Effector memory CD8-positive, alpha-beta T cell (primary cell): ENCODE results near the gene RUSC1.

ENCODE experiments used
- ATAC-seq: fragments of 150-1000 bp; cut with Tn5 transposase; replicated peaks from 2 replicates; pipeline ENCODE4 v1.10.0; 2021; ENCODE audit warnings: mild to moderate bottlenecking, moderate library complexity
- DNase-seq, 3 experiments: peaks; one replicate each; pipeline ENCODE4 v3.0.0; 2021
- H3K27ac Mint-ChIP-seq, 2 donors: one replicate each; pipeline ENCODE4 v1.8.0; 2022; ENCODE audit warnings: mild to moderate bottlenecking in 2 of 2, mixed read lengths in 2 of 2, moderate library complexity in 2 of 2
- H3K27me3 Mint-ChIP-seq, 2 donors: one replicate each; pipeline ENCODE4 v1.8.0; 2022; ENCODE audit warnings: mixed read lengths in 2 of 2
- H3K36me3 Mint-ChIP-seq: one replicate; pipeline ENCODE4 v1.8.0; 2022; ENCODE audit warnings: mild to moderate bottlenecking, moderate library complexity, mixed read lengths; ENCODE audit not compliant: insufficient read depth
- H3K4me1 Mint-ChIP-seq, 2 donors: one replicate each; pipeline ENCODE4 v1.8.0; 2022; ENCODE audit warnings: low read depth in 2 of 2, mixed read lengths in 2 of 2
- H3K4me3 Mint-ChIP-seq, 2 donors: one replicate each; pipeline ENCODE4 v1.8.0; 2022; ENCODE audit warnings: mild to moderate bottlenecking in 2 of 2, mixed read lengths in 2 of 2, moderate library complexity in 2 of 2
- H3K9me3 Mint-ChIP-seq, 2 donors: one replicate each; pipeline ENCODE4 v1.8.0; 2022; ENCODE audit warnings: mixed read lengths in 2 of 2

The RUSC1 gene

DNA sequence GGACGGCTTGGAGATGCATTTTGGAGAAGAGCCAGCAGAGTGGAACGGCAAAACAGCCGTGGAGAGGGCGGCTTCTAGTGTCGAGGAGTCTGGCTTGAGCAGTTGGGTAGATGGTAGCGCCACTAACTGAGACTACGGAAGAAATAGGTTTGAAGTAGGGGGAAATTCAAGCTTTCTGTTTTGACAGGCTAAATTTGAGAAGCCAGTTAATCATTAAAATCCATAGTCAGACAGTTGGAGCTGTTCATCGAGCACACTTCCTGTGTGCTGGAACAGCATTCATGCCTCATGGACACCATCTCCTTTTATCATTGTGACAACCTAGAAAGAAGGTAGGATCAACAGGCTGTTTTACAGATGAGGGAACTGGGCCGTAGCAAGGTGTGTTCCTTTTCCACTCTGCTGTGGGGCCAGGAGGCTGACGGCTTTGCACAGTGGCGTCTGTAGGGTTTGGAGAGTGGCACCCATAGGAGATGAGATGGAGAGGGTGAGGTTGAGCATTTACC lies 16.1 kb upstream of the RUSC1 start:
- Mint-ChIP-seq H3K9me3 (no peaks in the 10 kb centered on the region), H3K27me3 (no peaks in the 10 kb centered on the region), H3K4me1 (peaks cover 10 to 13% of the 10 kb centered on the region in 2 donors), H3K4me3 (no peak overlapping the region), H3K36me3 (peaks cover 13% of the 10 kb centered on the region), H3K27ac (no peak overlapping the region)
- DNase-seq (no peak), ATAC-seq (no peak)

DNA sequence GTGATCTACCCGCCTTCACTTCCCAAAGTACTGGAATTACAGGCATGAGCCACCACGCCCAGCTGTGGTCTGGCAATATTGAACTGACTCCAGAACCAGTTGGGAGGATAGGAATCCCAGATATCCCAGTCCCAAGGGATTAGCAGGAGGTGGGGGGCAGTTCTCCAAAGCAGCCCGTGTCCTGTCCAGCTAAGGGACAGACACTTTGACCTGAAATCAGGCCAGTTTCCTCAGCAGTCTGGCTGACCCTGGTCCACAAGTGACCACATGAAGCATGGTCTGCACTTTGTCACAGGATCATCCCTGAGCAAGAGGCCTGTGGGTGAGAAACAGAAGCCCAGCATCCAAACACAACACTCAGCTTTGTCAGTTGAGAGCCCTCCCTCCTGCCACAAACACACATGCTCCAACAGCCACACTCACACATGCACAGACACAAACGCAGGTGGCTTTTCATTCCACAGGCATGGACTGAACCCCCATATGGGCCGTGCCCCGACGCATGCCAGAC lies 14.8 kb upstream of the RUSC1 start:
- ATAC-seq, result no peak
- H3K27me3 Mint-ChIP-seq, result no peaks in the 10 kb centered on the region
- no peaks in the 10 kb centered on the region for H3K9me3 Mint-ChIP-seq
- no peak for DNase-seq
- no peak overlapping the region for H3K27ac Mint-ChIP-seq
- peaks cover 17% of the 10 kb centered on the region in 2 donors for H3K4me1 Mint-ChIP-seq
- no peak overlapping the region for H3K4me3 Mint-ChIP-seq
- H3K36me3 Mint-ChIP-seq, result peaks cover 13% of the 10 kb centered on the region

DNA sequence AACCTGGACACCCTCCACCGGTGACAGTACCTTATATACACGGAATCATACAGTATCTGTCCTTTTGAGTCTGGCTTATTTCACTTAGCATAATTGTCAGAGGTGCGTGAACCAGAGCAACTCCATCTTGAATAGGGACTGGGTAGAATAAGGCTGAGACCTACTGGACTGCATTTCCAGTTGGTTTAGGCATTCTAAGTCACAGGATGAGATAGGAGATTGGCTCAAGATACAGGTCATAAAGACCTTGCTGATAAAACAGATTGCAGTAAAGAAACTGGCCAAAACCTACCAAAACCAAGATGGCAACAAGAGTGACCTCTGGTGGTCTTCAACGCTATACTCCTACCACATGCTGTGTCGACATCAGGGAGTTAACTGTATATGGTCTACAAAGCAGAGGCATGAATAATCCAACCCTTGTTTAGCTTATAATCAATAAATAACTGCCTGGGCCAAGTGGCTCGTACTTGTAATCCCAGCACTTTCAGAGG lies 13.4 kb upstream of the RUSC1 start:
- Mint-ChIP-seq H3K4me3 (peak overlapping the region in 1 of 2 donors; percentile 95), H3K4me1 (peaks cover 23 to 28% of the 10 kb centered on the region in 2 donors), H3K27ac (peak overlapping the region; percentile 97), H3K27me3 (no peaks in the 10 kb centered on the region), H3K36me3 (peaks cover 17% of the 10 kb centered on the region), H3K9me3 (no peaks in the 10 kb centered on the region)
- DNase-seq, result no peak
- ATAC-seq, result no peak

DNA sequence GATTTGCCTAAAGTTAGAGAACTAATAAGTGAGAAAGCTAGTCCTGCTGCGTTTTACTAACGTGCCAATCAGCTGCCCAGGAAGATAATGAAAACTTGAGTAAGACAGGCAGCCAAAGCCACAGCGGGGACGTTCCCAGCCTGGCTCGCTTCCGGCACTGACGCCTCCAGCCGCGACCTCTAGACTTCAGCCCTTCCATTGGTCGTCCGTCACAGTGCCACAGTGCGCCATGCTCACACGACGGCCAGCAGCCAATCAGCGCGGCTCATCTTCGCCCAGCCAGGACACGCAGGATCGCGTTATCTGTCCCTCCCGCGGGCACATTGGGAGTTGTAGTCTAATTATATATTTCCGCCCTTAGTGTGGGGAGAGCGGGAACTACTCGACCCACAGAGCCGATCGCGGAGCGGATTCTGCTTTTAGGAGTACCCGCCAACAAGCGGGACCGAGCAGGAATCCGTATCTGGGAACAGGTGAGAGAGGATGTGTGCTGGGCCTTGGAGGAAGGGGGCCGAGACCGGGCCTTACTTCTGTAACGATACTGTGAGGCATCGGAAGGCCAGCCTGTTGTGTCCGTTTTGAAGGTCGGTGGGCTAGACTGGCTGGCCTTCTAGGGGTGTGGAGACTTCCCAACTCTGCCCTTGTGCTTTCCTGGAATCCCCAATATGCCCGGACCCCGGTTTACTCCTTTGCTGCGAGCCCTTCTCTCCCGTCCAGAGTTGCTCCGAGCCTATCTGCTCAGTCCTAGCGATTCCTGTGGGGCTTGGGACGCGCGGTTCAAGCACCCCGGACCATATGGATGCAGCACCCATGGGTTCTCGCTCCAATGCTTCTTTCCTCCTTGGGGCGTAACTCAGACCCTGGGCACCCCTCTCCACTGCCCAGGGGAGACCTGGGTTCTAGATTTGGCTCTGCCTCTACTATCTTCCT lies 11.9 kb upstream of the RUSC1 start, which contains the start of gene FDPS:
TSS of gene FDPS (plus strand) at position 374 of the 930 bp plus-strand sequence. CDS start 924 bp downstream, outside the sequence.
- ATAC-seq, result peak; percentile 97
- Mint-ChIP-seq H3K27ac (peak within 1 kb of the TSS; percentile 97), H3K4me3 (peak within 1 kb of the TSS; percentile 94 to 95), H3K27me3 (no peaks in the 10 kb centered on the region), H3K36me3 (peaks cover 21% of the 10 kb centered on the region), H3K4me1 (peaks cover 26 to 35% of the 10 kb centered on the region in 2 donors), H3K9me3 (no peaks in the 10 kb centered on the region)
- peak; percentile 92 to 94 (median 94) for DNase-seq

DNA sequence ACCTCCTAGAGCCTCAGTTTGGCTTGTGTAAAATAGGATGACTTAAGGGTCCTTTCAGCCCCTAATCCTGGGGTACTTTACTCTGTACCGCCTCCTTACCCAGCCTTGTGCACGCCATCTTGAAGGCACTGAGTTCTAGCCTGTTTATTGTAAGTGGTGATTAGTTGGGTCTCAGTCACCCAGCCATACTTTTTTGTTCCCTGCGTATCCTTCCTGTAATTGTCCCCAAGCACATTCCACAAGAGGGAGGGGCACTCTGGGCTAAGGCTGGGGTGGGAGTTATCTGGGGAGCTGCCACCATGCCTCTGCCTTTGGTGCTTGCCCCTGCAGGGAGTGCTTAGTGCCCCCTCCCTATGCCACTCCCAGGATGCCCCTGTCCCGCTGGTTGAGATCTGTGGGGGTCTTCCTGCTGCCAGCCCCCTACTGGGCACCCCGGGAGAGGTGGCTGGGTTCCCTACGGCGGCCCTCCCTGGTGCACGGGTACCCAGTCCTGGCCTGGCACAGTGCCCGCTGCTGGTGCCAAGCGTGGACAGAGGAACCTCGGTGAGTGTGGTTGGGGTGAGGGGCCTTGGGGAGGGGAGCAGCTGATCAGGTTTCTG lies 11.2 kb upstream of the RUSC1 start:
- peaks cover 26 to 35% of the 10 kb centered on the region in 2 donors for H3K4me1 Mint-ChIP-seq
- no peaks in the 10 kb centered on the region for H3K27me3 Mint-ChIP-seq
- peak overlapping the region; percentile 97 for H3K27ac Mint-ChIP-seq
- H3K9me3 Mint-ChIP-seq, result no peaks in the 10 kb centered on the region
- no peak for DNase-seq
- H3K36me3 Mint-ChIP-seq, result peaks cover 23% of the 10 kb centered on the region
- no peak for ATAC-seq
- peak overlapping the region; percentile 94 to 95 for H3K4me3 Mint-ChIP-seq

DNA sequence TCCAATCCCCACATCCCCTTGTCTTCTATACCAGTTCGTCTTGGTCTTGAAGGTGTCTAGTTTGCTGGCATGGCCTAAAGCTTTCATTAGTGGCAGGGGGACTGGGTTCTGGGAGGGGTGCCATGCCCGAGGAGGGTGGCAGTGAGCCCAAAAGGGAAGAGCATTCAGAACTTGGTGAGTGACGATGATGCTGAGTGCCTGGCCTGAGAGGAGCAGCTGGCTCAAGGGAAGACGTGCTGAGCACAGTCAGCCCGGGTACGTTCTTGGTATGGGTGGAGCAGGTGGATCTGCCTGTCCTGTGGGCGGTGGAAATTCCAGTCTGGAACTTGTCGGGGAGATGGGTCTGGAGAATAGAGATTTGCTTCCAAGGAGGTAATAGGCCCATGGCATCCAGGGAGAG lies 7.4 kb upstream of the RUSC1 start:
- no peaks in the 10 kb centered on the region for H3K9me3 Mint-ChIP-seq
- peak overlapping the region in 1 of 2 donors; percentile 66 for H3K27ac Mint-ChIP-seq
- H3K4me3 Mint-ChIP-seq, result no peak overlapping the region
- DNase-seq (no peak), ATAC-seq (no peak)
- H3K36me3 Mint-ChIP-seq, result peaks cover 22% of the 10 kb centered on the region
- H3K4me1 Mint-ChIP-seq, result peaks cover 25 to 35% of the 10 kb centered on the region in 2 donors
- H3K27me3 Mint-ChIP-seq, result no peaks in the 10 kb centered on the region

DNA sequence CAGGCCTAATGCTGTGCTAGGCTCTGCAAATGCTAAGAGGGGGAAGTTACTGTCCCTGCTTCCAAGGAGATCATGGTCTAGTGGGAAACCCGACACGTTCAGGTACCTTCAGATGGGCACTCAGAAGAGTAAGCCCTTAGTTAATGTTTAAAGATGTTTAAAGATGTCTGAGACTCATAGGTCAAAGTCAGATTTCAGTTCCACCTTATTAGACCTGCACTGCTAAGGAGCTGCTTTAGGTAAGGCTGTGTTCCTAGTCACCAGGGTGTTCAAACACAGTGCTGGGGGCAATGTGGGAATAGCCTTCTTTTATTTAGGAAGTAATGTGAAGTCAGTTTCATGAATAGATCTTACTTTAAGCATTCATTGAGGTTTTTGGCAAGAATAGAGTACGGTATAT lies 3.8 kb upstream of the RUSC1 start:
- H3K9me3 Mint-ChIP-seq, result no peaks in the 10 kb centered on the region
- H3K27me3 Mint-ChIP-seq, result no peaks in the 10 kb centered on the region
- H3K4me3 Mint-ChIP-seq, result no peak overlapping the region
- ATAC-seq, result no peak
- H3K36me3 Mint-ChIP-seq, result peaks cover 11% of the 10 kb centered on the region
- H3K27ac Mint-ChIP-seq, result no peak overlapping the region
- DNase-seq, result no peak
- peaks cover 17 to 24% of the 10 kb centered on the region in 2 donors for H3K4me1 Mint-ChIP-seq

DNA sequence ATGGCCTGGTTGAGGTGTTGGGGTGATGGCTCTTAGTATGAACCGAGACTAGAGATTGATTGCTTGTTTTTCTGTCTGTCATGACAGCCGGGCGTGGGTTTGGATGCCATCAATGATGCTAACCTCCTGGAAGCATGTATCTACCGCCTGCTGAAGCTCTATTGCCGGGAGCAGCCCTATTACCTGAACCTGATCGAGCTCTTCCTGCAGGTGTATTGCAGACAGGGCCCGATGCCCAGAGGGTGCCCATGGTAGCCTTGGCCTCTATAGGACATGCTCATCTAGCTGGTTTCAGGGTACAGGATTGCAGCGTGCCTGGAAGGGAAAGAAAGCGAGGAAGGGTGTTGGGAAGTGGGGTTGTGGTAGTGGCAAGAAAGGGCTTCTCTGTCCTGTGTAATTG lies 2.6 kb upstream of the RUSC1 start:
- no peak for DNase-seq

DNA sequence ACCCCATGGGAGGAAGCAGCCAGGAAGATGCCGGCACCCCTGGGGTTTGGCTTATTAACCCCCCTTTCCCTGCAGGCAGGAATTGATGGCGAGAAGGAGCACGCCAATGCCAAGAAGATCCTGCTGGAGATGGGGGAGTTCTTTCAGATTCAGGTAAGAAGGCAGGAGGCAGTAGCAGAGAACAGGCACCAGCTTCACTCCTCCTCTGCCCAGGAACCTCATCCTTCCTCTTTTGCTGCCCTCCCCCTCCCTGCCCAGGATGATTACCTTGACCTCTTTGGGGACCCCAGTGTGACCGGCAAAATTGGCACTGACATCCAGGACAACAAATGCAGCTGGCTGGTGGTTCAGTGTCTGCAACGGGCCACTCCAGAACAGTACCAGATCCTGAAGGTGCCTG lies 1.2 kb upstream of the RUSC1 start:
- Mint-ChIP-seq H3K4me3 (no peak overlapping the region), H3K27ac (peak overlapping the region in 1 of 2 donors; percentile 78), H3K36me3 (peaks cover 5% of the 10 kb centered on the region), H3K4me1 (peaks cover 13 to 14% of the 10 kb centered on the region in 2 donors), H3K9me3 (no peaks in the 10 kb centered on the region), H3K27me3 (no peaks in the 10 kb centered on the region)
- no peak for ATAC-seq
- no peak for DNase-seq

More for the DNA sequence above, 2.6 kb upstream of the RUSC1 start:
- no peaks in the 10 kb centered on the region for H3K9me3 Mint-ChIP-seq
- H3K27me3 Mint-ChIP-seq, result no peaks in the 10 kb centered on the region
- ATAC-seq, result no peak
- H3K4me3 Mint-ChIP-seq, result no peak overlapping the region
- peaks cover 17 to 19% of the 10 kb centered on the region in 2 donors for H3K4me1 Mint-ChIP-seq
- peaks cover 11% of the 10 kb centered on the region for H3K36me3 Mint-ChIP-seq
- no peak overlapping the region for H3K27ac Mint-ChIP-seq

DNA sequence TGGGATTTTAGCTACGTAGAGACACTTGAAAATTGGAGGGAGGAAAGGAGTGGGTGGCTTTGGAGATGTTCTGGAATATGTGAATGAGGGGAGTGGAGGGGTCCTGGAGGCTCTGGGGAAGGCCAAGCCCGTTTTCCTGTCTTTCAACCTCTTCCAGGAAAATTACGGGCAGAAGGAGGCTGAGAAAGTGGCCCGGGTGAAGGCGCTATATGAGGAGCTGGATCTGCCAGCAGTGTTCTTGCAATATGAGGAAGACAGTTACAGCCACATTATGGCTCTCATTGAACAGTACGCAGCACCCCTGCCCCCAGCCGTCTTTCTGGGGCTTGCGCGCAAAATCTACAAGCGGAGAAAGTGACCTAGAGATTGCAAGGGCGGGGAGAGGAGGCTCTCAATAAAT lies 442 bp upstream of the RUSC1 start:
- Mint-ChIP-seq H3K27ac (peak overlapping the region; percentile 11 to 78), H3K9me3 (no peaks in the 10 kb centered on the region), H3K4me3 (peak overlapping the region; percentile 54 to 83), H3K27me3 (no peaks in the 10 kb centered on the region), H3K4me1 (peaks cover 13 to 17% of the 10 kb centered on the region in 2 donors), H3K36me3 (peaks cover 2% of the 10 kb centered on the region)
- no peak for ATAC-seq
- DNase-seq, result no peak

DNA sequence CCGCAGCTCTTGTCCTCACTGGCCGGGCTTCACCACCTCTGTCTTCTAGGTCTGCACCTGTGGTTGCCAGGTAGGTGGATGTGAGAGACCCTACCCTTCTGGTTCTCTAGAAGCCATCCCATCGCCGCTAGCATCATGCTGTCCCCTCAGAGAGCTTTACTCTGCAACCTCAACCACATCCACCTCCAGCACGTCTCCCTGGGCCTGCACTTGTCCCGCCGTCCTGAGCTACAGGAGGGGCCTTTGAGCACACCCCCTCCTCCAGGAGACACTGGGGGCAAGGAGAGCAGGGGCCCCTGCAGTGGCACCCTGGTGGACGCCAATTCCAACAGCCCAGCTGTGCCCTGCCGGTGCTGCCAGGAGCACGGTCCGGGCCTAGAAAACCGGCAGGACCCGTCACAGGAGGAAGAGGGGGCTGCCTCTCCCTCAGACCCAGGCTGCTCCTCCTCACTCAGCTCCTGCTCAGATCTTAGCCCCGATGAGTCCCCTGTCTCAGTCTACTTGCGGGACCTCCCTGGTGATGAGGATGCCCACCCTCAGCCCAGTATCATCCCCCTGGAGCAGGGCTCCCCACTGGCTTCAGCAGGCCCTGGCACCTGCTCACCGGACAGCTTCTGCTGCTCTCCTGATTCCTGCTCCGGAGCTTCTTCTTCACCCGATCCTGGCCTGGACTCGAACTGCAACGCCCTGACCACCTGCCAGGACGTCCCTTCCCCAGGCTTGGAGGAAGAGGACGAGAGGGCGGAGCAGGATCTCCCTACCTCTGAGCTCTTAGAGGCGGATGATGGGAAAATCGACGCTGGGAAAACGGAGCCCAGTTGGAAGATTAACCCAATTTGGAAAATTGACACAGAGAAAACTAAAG lies 1.2 kb downstream of the RUSC1 start:
- Mint-ChIP-seq H3K27me3 (no peaks in the 10 kb centered on the region), H3K27ac (no peak overlapping the region), H3K36me3 (peaks cover 4% of the 10 kb centered on the region), H3K4me1 (peaks cover 22 to 25% of the 10 kb centered on the region in 2 donors), H3K4me3 (peak overlapping the region; percentile 83 to 90), H3K9me3 (no peaks in the 10 kb centered on the region)
- DNase-seq (no peak), ATAC-seq (no peak)

DNA sequence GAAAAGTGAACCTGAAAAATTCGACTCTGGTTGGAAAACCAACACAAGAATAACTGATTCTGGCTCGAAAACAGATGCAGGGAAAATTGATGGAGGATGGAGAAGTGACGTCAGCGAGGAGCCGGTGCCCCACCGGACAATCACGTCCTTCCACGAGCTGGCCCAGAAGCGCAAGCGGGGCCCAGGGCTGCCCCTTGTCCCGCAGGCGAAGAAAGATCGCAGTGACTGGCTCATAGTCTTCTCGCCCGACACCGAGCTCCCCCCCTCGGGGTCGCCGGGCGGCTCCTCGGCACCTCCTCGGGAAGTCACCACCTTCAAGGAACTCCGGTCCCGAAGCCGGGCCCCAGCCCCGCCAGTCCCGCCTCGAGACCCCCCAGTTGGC lies 1.9 kb downstream of the RUSC1 start:
- Mint-ChIP-seq H3K9me3 (no peaks in the 10 kb centered on the region), H3K27me3 (no peaks in the 10 kb centered on the region), H3K4me1 (peaks cover 22 to 25% of the 10 kb centered on the region in 2 donors), H3K36me3 (peaks cover 6% of the 10 kb centered on the region), H3K27ac (no peak overlapping the region), H3K4me3 (peak overlapping the region; percentile 83 to 90)
- ATAC-seq, result no peak
- no peak for DNase-seq
